HEK293T (cell line): ENCODE data around the gene ADAMTS10.
"Not testable (repeated sequence)": the region's sequence is repeated elsewhere in the genome, so short reads cannot be mapped to it uniquely, and the experiment has no call there.

Experiments used
- CTCF ChIA-PET: fragments of 350-600 bp; formaldehyde crosslinking; extraction: SDS; loops from one replicate; lab custom pipeline; 2021; ENCODE audit warnings: antibody characterized with exemption, inconsistent platforms; lab: Yijun Ruan, JAX
- POLR2A ChIA-PET: fragments of 350-600 bp; formaldehyde crosslinking; extraction: SDS; loops from one replicate; lab custom pipeline; 2020; ENCODE audit warnings: antibody characterized with exemption, inconsistent platforms; lab: Yijun Ruan, JAX
- DNase-seq: peaks from one replicate; pipeline ENCODE4 v3.0.0; 2012; ENCODE audit warnings: mixed read lengths; ENCODE audit errors: extremely low spot score
- ARNT ChIP-seq: fragments of 450-650 bp; IDR thresholded peaks from 2 replicates; pipeline ENCODE4 v1.6.1; 2017; ENCODE audit warnings: mild to moderate bottlenecking
- BHLHE40 ChIP-seq: fragments of 450-650 bp; IDR thresholded peaks from 2 replicates; pipeline ENCODE4 v1.6.1; 2016; ENCODE audit warnings: mild to moderate bottlenecking, moderate library complexity, borderline replicate concordance
- CTBP1 ChIP-seq: fragments of 450-650 bp; IDR thresholded peaks from 2 replicates; pipeline ENCODE4 v1.6.1; 2016; ENCODE audit warnings: borderline replicate concordance
- ELF4 ChIP-seq: fragments of 450-650 bp; IDR thresholded peaks from 2 replicates; pipeline ENCODE4 v1.6.1; 2017; ENCODE audit warnings: antibody characterized with exemption
- FOXA1 ChIP-seq: fragments of 450-650 bp; IDR thresholded peaks from 2 replicates; pipeline ENCODE4 v1.6.1; 2016; ENCODE audit warnings: mild to moderate bottlenecking
- FOXK2 ChIP-seq: fragments of 450-650 bp; IDR thresholded peaks from 2 replicates; pipeline ENCODE4 v1.6.1; 2016; ENCODE audit warnings: mild to moderate bottlenecking
- FOXM1 ChIP-seq: fragments of 450-650 bp; IDR thresholded peaks from 2 replicates; pipeline ENCODE4 v1.6.1; 2017; ENCODE audit warnings: mild to moderate bottlenecking, borderline replicate concordance
- HDGF ChIP-seq: fragments of 450-650 bp; IDR thresholded peaks from 2 replicates; pipeline ENCODE4 v1.6.1; 2017; ENCODE audit warnings: antibody characterized with exemption, borderline replicate concordance
- L3MBTL2 ChIP-seq: fragments of 450-650 bp; conservative IDR thresholded peaks from 2 replicates; pipeline ENCODE4 v1.6.1; 2016; ENCODE audit warnings: mild to moderate bottlenecking
- LEF1 ChIP-seq: fragments of 450-650 bp; IDR thresholded peaks from 2 replicates; pipeline ENCODE4 v1.6.1; 2017; ENCODE audit warnings: mild to moderate bottlenecking, borderline replicate concordance
- NFRKB ChIP-seq: fragments of 450-650 bp; IDR thresholded peaks from 2 replicates; pipeline ENCODE4 v1.6.1; 2016; ENCODE audit warnings: mild to moderate bottlenecking, moderate library complexity
- PKNOX1 ChIP-seq: fragments of 450-650 bp; IDR thresholded peaks from 2 replicates; pipeline ENCODE4 v1.6.1; 2016
- SP1 ChIP-seq: fragments of 450-650 bp; IDR thresholded peaks from 2 replicates; pipeline ENCODE4 v1.6.1; 2017
- SUZ12 ChIP-seq: fragments of 450-650 bp; IDR thresholded peaks from 2 replicates; pipeline ENCODE4 v1.6.1; 2016; ENCODE audit warnings: mild to moderate bottlenecking
- TARDBP ChIP-seq: fragments of 450-650 bp; IDR thresholded peaks from 2 replicates; pipeline ENCODE4 v1.6.1; 2016
- ZNF384 ChIP-seq: fragments of 450-650 bp; IDR thresholded peaks from 2 replicates; pipeline ENCODE4 v1.6.1; 2016

ADAMTS10 gene

DNA sequence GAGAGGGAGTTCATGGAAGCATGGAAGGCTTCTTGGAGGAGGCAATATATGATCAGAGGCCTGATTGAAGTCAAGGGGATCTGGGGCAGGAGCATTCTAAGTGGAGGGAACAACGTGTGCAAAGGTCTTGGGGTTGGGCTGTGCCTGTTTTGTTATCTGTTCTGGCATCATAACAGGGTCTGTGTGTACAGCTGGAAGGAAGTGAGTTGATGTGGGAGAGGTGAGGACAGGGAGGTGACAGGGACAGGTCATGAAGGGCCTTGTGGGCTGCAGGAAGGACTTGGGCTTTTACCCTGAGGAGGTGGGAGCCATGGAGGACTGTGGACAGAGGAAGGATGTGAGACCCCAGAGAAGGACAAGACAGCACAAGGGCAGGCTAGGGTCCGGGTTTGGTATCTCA is 18.7 kb upstream of the ADAMTS10 start:
- POLR2A ChIA-PET, result no interaction called here
- no peak for TF ChIP-seq ZNF384
- no peak for TF ChIP-seq ARNT
- no peak for TF ChIP-seq FOXK2
- no peak for TF ChIP-seq TARDBP
- no peak for TF ChIP-seq L3MBTL2
- no peak for TF ChIP-seq BHLHE40
- no peak for TF ChIP-seq HDGF
- TF ChIP-seq SP1, result no peak
- no peak for TF ChIP-seq PKNOX1
- no peak for TF ChIP-seq CTBP1
- TF ChIP-seq LEF1, result no peak
- no peak for TF ChIP-seq FOXA1
- no peak for TF ChIP-seq FOXM1
- TF ChIP-seq NFRKB, result no peak
- no peak for TF ChIP-seq SUZ12
- TF ChIP-seq ELF4, result no peak
- DNase-seq, result no peak
- CTCF ChIA-PET, result no interaction called here

- ChIA-PET POLR2A (no interaction called here), CTCF (interaction anchor here (0.6 kb wide), 1 partner anchor 497 kb away, joined by 3 read pairs; no protein-coding TSS in a partner anchor)
- TF ChIP-seq TARDBP (no peak), FOXK2 (no peak), NFRKB (no peak), FOXA1 (no peak), HDGF (no peak)
- DNase-seq, result no peak
Measured at GRCh38 chr19:8626842-8627241, 16.3 kb upstream of the ADAMTS10 start.

DNA sequence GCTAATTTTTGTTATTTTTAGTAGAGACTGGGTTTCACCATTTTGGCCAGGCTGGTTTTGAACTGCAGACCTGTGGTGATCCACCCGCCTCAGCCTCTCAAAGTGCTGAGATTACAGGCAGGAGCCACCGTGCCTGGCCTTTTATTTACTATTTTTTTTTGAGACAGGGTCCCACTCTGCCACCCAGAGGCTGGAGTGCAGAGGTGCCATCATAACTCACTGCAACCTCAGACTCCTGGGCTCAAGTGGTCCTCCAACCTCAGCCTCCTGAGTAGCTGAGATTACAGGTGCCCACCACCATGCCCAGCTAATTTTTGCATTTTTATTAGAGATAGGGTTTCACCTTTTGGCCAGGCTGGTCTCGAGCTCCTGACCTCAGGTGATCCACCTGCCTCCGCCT is 12.4 kb upstream of the ADAMTS10 start:
- DNase-seq, result not testable (repeated sequence)
- TF ChIP-seq ZNF384, result peak; percentile 88
- CTCF ChIA-PET, result interaction anchor here (0.7 kb wide), 1 partner anchor 360 kb away, joined by 5 read pairs; no protein-coding TSS in a partner anchor
- POLR2A ChIA-PET, result interaction anchor here (1.5 kb wide), 1 partner anchor 8 kb away, joined by 4 read pairs; no protein-coding TSS in a partner anchor

DNA sequence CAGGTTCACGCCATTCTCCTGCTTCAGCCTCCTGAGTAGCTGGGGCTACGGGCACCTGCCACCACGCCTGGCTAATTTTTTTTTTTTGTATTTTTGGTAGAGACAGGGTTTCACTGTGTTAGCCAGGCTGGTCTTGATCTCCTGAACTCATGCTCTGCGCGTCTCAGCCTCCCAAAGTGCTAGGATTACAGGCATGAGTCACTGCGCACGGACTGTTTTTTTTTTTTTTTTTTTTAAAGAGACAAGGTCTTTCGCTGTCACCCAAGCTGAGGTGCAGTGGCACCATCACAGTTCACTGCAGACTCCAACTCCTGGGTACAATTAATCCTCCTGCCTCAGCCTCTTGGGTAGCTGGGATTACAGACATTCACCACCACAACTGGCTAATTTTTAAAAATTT is 8.2 kb upstream of the ADAMTS10 start:
- no peak for DNase-seq
- TF ChIP-seq PKNOX1, result no peak
- TF ChIP-seq LEF1, result no peak
- peak; percentile 98 for TF ChIP-seq ZNF384
- CTCF ChIA-PET, result no interaction called here

GRCh38 chr19:8617984-8618383 is 7.5 kb upstream of the ADAMTS10 start:
- POLR2A ChIA-PET, result no interaction called here

More for the DNA sequence above, 8.2 kb upstream of the ADAMTS10 start:
- POLR2A ChIA-PET, result interaction anchor here (0.6 kb wide), 1 partner anchor 105 kb away, joined by 3 read pairs; the partner anchor contains the start of gene ZNF414

GRCh38 chr19:8617325-8617724 is 6.8 kb upstream of the ADAMTS10 start:
- CTCF ChIA-PET, result interaction anchor here (0.5 to 1.3 kb wide), 2 partner anchors 16 to 25 kb away, joined by 3 to 4 read pairs; no protein-coding TSS in a partner anchor
- POLR2A ChIA-PET, DNase-seq: not testable (repeated sequence)

More at GRCh38 chr19:8617984-8618383, 7.5 kb upstream of the ADAMTS10 start:
- TF ChIP-seq L3MBTL2 (no peak), ARNT (no peak), FOXM1 (no peak), ELF4 (no peak), NFRKB (no peak), ZNF384 (no peak), FOXA1 (no peak), LEF1 (no peak), FOXK2 (no peak), BHLHE40 (no peak), SUZ12 (no peak), HDGF (no peak), PKNOX1 (no peak), TARDBP (no peak), SP1 (no peak), CTBP1 (no peak)
- CTCF ChIA-PET, result interaction anchor here (1.3 kb wide), 1 partner anchor 24 kb away, joined by 4 read pairs; no protein-coding TSS in a partner anchor
- DNase-seq, result no peak

DNA sequence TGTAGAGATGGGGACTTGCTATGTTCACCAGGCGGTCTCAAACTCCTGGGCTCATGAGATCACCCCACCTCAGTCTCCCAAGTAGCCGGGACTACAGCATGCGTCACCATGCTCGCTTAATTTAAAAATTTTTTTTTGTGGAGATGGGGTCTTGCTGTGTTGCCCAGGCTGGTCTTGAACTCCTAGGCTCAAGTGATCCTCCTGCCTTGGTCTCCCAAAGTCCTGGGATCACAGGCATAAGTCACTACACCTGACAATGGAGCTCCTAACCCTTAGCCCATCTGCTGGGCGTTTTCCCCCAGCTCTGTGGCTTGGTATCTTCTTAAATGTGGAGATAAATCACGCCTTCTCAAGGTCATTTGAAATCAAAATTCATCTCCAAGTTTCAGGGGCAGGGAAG is 6.3 kb upstream of the ADAMTS10 start:
- TF ChIP-seq CTBP1 (no peak), FOXM1 (no peak), FOXA1 (no peak), SP1 (no peak), FOXK2 (no peak), ZNF384 (no peak), SUZ12 (no peak), L3MBTL2 (no peak), TARDBP (no peak), BHLHE40 (no peak), PKNOX1 (no peak)
- POLR2A ChIA-PET, result no interaction called here
- DNase-seq, result no peak
- CTCF ChIA-PET, result interaction anchor here (1.3 kb wide), 1 partner anchor 25 kb away, joined by 4 read pairs; no protein-coding TSS in a partner anchor
